Fibroblast of pulmonary artery (primary cell): ENCODE results near the gene LMOD2.
"Not testable (repeated sequence)": the region's sequence is repeated elsewhere in the genome, so short reads cannot be mapped to it uniquely, and the experiment has no call there.

Source experiments
- DNase-seq: peaks from one replicate; pipeline ENCODE4 v3.0.0-alpha.2; 2010; ENCODE audit warnings: low read depth
- H3K4me3 ChIP-seq: replicated peaks from 2 replicates; pipeline ENCODE4 v1.5.1; 2011; ENCODE audit warnings: low read depth, mild to moderate bottlenecking, control low read depth, low read length, moderate library complexity
- TF ChIP-seq, protein P1 (sequence below): IDR thresholded peaks from 2 replicates; pipeline ENCODE4 v1.5.1; 2011; ENCODE audit warnings: mild to moderate bottlenecking, control low read depth, low read length, inconsistent platforms; ENCODE audit errors: missing control alignments

Gene LMOD2

GRCh38 chr7:123628829-123629228 lies 26.8 kb upstream of the LMOD2 start:
- no peak overlapping the region for H3K4me3 ChIP-seq
- DNase-seq = no peak
- TF ChIP-seq, protein P1, sequence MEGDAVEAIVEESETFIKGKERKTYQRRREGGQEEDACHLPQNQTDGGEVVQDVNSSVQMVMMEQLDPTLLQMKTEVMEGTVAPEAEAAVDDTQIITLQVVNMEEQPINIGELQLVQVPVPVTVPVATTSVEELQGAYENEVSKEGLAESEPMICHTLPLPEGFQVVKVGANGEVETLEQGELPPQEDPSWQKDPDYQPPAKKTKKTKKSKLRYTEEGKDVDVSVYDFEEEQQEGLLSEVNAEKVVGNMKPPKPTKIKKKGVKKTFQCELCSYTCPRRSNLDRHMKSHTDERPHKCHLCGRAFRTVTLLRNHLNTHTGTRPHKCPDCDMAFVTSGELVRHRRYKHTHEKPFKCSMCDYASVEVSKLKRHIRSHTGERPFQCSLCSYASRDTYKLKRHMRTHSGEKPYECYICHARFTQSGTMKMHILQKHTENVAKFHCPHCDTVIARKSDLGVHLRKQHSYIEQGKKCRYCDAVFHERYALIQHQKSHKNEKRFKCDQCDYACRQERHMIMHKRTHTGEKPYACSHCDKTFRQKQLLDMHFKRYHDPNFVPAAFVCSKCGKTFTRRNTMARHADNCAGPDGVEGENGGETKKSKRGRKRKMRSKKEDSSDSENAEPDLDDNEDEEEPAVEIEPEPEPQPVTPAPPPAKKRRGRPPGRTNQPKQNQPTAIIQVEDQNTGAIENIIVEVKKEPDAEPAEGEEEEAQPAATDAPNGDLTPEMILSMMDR = no peak

GRCh38 chr7:123629281-123629680 lies 26.4 kb upstream of the LMOD2 start:
- H3K4me3 ChIP-seq = no peak overlapping the region
- TF ChIP-seq, protein P1 = no peak
- no peak for DNase-seq

- no peak for DNase-seq
- TF ChIP-seq, protein P1 = no peak
Observed at GRCh38 chr7:123632808-123633207, 22.9 kb upstream of the LMOD2 start.

DNA sequence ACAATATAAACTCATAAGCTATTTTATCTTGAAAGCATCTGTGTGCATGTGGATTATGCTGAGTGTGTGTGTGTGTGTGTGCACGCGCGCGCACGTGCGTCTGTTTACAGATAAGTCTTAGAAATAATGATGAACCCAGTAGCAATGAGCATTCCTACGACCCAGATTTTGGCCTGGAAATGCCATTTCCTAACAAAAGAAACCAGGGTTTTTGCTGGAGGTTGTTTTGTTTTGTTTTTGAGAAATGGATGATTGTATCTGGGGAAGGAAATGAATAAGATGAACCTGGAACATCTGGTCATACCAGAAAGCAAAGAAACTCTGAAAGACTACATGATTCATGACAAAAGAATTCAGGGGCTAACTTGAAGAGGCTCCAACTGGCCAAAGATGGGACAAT lies 22.1 kb upstream of the LMOD2 start:
- TF ChIP-seq, protein P1 = no peak
- DNase-seq = peak; percentile 95
- no peak overlapping the region for H3K4me3 ChIP-seq

More at GRCh38 chr7:123632808-123633207, 22.9 kb upstream of the LMOD2 start:
- H3K4me3 ChIP-seq = no peak overlapping the region

- DNase-seq = not testable (repeated sequence)
Observed at GRCh38 chr7:123634011-123634573, 21.6 kb upstream of the LMOD2 start.

GRCh38 chr7:123635551-123636359 lies 19.9 kb upstream of the LMOD2 start:
- DNase-seq = peak; percentile 81
- TF ChIP-seq, protein P1 = peak; percentile 76
- H3K4me3 ChIP-seq = no peak overlapping the region

More at GRCh38 chr7:123634011-123634573, 21.6 kb upstream of the LMOD2 start:
- H3K4me3 ChIP-seq = not testable (repeated sequence)

DNA sequence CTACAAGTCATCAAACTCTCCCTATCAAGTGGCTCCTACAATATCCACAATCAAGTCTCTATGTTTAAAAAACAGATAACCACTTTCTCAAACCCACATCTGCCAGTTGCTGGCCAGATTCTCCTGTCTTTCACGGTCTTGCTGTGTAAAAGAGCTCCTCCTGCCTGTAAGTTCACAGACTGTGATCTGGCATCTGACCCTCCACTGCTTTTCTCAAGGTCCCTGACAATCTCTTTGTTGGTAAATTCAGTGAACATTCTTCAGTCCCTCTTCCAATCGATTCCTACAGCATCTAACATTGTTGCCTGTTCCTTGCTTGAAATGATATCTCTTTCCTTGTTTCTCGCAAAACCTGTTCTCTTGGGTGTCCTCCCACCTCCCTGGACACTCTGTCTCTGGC lies 18.5 kb upstream of the LMOD2 start:
- DNase-seq = no peak
- TF ChIP-seq, protein P1 = peak; percentile 9
- H3K4me3 ChIP-seq = no peak overlapping the region
